A549 treated with RU486 at 1 μM for 4 hours (cell line): ENCODE results near the gene TCTN3. TPM values are rescaled to one million over a fixed set of nuclear protein-coding genes. Genes with fewer than 3 reads are reported as not detected.

ENCODE experiments used
- total RNA-seq: library from RNA; stranded (reverse); fragments of 200-300 nt; extraction: Qiagen RNA extraction; gene quantifications from 5 replicates; pipeline ENCODE4 v1.2.3, GENCODE V29; 2022; ENCODE audit warnings: low read depth

Gene TCTN3
- total RNA-seq, result 39.7 to 48.8 TPM (median 47.0 TPM) in 5 replicates

GRCh38 chr10:95693668-95694534, at the start of gene TCTN3:
Gene TCTN3, minus strand, starts transcription at chr10:95693927. Its CDS starts 28 bp downstream, at chr10:95693899.

GRCh38 chr10:95656291-95657164, 37.2 kb downstream of the TCTN3 start, which contains the start of gene ALDH18A1:
Gene ALDH18A1, minus strand, starts transcription at chr10:95656711. Its CDS starts 3,334 bp downstream, at chr10:95653377.

Other genes starting within 250 kb of the TCTN3 start
- 0.32 to 0.69 TPM (median 0.54 TPM) in 5 replicates for gene SORBS1, start 132.6 kb downstream of the TCTN3 start, total RNA-seq
- 48.8 to 54.9 TPM (median 49.3 TPM) in 5 replicates for gene ALDH18A1, start 37.2 kb downstream of the TCTN3 start, total RNA-seq
- gene ENTPD1, start 62.2 kb upstream of the TCTN3 start, total RNA-seq, result 0.09 to 0.12 TPM in 2 of 5 replicates, not detected in the others
- 0.14 TPM in 2 of 5 replicates, not detected in the others for gene CC2D2B, start 214.0 kb upstream of the TCTN3 start, total RNA-seq